HG03175 (cell line): ENCODE results near the gene ACP7.
"Not testable (repeated sequence)": the region's sequence is repeated elsewhere in the genome, so short reads cannot be mapped to it uniquely, and the experiment has no call there.

Experiments used
- ATAC-seq: cut with Tn5 transposase; IDR thresholded peaks from one replicate; pipeline ENCODE4 v1.9.1; 2021; ENCODE audit warnings: mild to moderate bottlenecking, moderate library complexity; ENCODE audit not compliant: unreplicated experiment

The ACP7 gene

DNA sequence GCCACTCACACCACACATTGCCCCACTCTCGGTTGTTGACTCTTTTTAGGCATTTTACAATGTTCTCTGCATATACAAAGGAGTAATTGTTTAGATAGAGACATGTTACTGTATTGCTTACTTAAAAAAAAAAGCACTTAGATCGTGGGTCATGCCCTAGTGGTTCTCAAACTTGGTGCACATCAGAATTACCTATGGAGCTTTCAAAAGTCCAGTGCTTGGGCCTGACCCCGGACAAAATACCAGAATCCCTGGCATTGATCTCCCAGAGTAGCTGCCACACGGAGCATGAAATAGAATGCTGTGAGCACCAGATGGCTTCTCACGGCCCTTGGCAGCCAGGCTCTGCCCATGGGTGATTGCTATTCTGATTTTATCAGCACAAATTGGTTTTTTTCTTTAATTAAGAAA, 20.0 kb downstream of the ACP7 start:
- no peak for ATAC-seq

DNA sequence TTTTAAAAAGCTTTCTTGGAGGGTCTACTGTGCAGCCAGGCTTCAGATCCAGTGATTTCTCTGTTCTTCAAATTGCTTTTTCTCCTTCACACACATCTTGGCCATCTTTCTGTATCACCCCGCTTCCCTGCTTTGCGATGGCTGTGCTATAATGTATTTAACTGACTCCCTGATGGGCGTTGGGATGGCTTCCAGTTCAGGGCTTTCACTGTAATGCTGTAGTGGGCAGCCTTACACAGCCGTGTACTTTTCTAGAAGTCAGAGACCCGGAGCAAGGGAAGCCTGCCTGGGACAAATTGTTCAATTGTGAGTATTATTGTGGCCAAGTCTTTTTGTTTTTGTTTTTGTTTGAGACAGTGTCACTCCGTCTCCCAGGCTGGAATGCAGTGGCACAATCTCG, 22.0 kb downstream of the ACP7 start:
- no peak for ATAC-seq

DNA sequence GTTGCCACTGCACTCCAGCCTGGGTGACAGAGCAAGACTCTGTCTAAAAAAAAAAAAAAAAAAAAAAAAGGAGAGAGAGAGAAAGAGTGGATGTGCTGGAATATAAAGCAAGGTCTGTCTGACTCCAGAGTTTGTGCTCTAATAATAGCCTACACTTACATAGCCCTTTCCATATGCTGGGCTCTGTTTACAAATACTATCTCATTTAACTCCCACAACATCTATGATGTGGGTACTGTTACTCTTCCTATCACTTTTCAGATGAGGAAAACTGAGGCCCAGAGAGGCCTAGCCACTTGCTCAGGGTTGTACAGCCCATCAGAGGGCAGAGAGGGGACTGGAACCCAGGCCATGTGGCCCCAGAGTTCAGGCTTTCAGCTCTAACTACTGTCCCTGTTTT, 25.5 kb downstream of the ACP7 start:
- no peak for ATAC-seq

DNA sequence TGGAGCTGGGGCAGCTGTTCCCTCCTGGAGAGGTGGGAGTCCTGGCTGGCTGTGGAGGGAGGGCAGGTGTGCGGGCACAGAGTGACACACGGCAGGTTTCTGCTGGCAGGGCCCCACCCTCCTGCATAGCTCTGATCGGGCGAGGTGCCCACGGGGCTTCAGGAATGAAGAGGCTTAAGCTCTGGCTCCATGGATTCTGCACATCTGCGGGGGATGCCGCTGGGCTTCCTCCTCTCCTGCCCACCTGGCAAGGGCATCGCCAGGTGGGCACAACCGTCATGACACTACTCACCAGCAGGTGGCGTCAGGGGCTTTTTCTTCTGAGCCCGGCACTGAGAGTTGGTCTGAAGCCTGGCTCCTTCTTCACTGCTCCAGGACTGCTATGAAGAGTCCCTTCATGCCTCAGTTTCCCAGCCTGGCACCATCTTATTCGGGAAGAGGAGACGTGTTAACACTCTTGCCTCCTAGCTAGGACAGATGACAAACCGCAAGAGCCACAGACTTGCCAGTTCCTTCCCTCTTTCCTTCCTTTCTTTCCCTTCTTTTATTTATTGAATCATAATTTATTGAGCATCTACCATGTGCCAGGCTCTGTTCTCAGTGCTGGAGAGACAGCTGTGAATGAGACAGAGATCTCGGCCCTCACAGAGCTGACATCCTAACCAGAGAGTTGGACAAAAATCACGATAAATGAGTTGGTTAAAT, 26.2 kb downstream of the ACP7 start:
- ATAC-seq, result no peak

DNA sequence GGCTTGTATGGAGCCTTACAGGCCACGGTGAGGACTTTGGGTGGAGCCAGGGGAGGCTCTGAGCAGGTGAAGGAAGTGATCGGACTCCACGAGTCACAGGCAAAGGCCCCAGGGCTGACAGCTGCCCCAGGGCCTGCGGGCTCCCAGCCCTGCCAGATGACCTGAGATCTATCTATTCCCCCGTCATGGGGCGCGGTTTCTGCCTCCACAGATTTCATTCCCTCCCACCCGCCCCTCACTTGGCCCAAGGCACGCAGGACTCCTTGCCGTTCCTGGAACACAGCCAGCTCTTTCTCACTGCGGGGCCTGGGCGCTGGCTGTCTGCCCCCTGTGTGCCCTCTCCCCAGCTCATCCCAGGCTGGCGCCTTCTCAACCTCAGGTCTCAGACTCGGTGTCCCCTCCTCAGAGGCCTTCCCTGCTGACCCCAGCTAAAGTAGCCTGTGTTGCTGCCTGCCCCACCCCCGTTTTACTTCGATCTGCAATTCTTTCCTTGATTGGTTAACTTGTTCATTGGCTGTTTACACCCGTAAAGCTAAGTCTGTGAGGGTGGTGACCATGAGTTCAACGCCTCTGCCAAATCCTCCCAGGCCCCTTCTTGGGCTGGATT, 27.5 kb downstream of the ACP7 start:
- ATAC-seq, result no peak

DNA sequence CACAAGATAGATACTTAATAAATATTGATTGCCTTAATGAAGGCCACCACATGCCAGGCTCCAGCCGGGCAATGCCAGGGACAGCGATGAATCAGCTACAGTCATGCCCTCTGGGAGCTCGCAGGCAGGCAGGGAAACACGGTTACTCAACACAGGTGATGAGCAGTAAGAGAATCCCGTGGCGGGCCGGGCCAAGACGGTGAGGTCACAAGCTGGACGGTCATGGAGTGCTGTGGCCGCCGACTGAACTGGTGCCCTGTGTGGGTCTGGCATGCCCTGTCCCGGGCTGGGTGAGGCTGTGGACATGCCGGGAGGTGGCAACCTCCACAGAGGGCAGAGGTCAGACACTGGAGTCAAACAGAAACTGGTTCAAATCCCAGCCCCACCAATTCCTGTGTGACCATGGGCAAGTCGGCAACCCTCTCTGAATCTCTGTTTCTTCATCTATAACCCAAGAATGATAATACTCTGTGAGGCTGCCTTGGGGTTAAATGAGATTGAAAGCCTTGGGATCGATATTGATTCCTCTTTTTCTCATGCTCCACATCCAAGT, 28.2 kb downstream of the ACP7 start:
- no peak for ATAC-seq

DNA sequence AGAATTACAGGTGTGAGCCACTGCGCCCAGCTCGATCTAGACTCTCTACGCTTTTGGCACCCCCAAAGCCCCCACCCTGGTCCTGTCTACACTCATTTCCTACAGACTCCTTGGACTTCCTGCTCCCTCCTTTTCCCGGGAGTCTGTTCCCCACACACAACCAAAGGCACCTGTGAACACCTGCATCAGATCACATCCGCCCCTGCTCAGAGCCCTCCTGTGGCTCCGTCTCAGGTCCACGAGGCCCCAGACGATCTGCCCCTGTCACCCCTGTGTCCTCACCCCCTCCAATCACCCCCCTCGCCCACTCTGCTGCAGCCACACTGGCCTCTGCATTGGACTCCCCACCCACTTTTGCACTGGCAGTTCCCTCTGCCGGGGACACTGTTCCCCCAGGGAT, 29.0 kb downstream of the ACP7 start:
- ATAC-seq, result no peak

DNA sequence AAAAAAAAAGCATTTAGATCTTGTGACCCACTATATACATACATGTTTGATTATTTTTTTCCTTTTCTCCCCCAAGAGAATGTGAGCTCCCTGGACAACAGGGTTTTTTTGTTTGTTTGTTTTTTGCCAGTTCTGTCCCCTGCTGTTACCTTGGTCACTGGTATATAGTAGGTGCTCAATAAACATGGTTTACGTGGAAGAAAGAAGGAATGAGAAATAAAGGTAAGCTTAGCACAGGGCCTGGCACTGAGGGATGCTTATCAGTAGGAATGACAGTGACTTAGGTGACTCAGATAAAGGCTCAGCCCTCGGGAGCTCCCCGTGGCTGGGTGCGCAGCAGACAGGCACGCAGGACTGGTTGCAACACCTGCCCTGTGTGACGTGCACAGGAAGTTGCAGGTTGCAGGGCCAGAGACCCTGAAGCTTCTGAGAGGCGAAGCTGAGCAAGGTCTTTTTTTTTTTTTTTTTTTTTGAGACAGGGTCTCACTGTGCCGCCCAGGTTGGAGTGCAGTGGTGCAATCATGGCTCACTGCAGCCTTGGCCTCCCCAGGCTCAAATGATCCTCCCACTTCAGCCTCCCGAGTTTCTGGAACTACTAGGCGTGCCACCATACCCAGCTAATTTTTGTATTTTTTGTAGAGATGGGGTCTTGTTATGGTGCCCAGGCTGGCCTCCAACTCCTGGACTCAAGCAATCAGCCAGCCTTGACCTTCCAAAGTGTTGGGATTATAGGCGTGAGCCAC, 31.1 kb downstream of the ACP7 start:
- ATAC-seq, result no peak

DNA sequence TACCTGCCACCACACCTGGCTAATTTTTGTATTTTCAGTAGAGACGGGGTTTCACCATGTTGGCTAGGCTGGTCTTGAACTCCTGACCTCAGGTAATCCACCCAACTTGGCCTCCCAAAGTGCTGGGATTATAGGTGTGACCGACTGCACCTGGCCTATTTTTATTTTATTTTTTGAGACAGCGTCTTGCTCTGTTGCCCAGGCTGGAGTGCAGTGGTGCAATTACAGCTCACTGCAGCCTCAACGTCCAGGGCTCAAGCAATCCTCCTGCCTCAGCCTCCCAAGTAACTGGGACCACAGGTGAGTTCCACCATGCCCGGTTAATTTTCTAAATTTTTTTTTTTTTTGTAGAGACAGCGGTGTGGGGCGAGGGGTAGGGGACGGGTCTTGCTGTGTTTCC, 32.9 kb downstream of the ACP7 start:
- ATAC-seq, result not testable (repeated sequence)

DNA sequence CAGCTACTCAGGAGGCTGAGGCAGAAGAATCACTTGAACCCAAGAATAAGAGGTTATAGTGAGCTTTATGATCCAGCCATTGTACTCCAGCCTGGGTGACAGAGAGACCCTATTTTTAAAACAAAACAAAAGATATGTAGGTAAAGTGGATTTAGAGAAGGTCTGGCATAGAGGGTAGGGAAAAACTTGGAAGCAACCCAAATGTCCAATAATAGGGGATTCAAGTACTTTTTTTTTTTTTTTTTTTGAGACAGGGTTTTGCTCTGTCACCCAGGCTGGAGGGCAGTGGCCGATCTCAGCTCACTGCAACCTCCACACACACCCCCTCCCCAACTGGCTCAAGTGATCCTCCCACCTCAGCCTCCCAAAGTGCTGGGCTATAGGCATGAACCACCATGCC, 35.7 kb downstream of the ACP7 start:
- ATAC-seq, result no peak

DNA sequence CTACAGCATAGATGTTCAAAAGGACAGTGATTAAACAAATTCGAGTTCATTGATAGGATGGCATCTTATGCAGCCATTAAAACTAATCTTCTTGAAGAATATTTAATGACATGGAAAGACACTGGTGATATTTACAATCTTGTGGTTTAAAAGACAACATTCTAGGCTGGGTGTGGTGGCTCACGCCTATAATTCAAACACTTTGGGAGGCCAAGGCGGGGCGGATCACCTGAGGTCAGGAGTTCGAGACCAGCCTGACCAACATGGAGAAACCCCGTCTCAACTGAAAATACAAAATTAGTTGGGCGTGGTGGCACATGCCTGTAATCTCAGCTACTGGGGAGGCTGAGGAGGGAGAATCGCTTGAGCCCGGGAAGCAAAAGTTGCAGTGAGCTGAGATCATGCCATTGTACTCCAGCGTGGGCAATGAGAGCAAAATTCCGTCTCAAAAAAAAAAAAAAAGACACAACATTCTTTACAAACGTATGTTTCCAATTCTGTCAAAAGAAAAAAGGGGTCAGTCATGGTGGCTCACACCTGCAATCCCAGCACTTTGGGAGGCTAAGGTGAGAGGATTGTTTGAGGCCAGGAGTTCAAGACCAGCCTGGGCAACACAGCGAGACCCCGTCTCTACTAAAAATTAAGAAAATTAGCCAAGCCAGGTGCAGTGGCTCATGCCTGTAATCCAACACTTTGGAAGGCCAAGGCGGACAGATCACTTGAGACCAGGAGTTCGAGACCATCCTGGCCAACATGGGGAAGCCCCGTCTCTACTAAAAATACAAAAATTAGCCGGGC, 39.0 kb downstream of the ACP7 start:
- no peak for ATAC-seq

DNA sequence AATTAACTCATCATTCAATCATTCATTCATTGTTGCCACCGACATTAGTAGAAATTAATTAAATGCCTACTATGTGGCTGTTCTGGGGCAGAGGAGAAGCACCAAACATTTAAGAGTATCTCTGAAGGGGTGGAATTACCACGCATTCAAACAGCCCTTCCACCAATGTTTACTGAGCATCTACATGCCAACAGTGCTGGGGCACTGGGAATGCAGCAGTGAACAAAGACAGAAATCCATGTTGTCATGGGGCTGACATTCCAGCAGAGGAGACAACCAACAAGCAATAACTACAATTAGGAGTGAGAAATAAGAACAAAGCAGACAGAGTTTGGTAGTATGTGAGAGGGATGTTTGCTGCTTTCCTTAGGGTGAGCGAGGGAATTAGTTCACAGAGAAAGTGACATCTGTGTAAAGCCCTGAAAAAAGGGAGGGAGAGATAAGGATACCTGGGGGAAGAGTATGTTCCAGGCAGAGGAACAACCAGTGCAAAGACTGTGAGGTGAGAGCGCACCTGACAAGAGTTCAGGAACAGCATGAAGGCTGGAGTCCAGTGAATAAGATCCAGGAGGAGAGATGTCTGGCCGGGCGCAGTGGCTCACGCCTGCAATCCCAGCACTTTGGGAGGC, 40.1 kb downstream of the ACP7 start:
- ATAC-seq, result no peak

DNA sequence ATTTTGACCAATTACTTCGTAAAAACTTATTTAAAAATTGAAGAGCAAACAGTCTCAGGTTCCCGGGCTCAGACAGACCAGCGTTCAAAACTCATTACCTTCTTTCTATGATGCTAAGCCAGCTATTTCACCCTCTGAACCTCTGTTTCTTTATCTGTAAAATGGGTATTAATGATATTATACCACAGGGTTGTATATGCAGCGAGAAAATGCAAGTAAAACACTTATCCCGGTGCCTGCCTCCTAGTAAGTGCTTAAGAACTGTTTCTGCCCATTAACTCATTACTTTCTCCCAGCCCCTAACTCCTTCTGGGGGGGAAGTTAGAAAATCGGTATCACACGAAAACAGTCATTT, 41.0 kb downstream of the ACP7 start:
- no peak for ATAC-seq

DNA sequence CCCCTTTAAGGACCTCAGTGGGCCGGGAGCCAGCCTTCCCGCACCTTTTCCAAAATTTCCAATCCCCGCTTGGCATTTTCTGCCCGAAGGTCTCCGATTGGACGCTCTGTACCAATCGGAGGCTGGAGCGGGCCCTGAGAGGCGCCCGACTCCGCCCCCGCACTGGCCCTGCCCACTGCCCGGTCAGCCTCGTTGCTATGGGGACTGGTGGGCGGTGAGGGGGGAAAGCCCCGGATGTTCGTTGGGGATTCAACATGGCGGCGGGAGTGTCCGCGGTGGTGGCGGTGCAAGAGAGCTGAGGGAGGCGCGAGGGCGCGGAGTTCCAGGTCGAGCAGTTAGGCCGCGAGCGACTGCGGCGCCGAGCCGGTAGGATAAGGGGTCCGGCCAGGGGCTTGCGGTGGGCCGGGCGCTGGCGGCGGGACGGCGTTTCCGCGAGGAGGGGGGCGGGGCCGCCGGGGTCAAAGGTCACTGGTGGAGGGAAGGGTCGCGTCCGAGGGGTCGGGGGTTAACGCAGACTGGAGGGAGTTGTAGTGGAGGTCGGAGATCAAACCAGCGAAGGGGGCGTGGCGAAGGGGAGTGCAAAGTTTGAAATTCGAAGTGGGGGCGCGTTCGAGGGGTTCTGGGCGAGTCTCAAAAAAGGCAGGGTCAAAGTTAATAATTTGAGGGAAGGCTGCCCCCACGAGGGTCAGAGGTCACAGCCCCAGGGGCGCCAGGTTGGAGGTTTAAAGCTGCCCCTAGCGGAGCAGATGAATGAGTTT, 41.6 kb downstream of the ACP7 start, which contains the start of gene PAK4:
PAK4 (plus strand) TSS at position 233 of the 758 bp plus-strand sequence. CDS start 43,768 bp downstream, outside the sequence.
- peak; percentile 91 for ATAC-seq

DNA sequence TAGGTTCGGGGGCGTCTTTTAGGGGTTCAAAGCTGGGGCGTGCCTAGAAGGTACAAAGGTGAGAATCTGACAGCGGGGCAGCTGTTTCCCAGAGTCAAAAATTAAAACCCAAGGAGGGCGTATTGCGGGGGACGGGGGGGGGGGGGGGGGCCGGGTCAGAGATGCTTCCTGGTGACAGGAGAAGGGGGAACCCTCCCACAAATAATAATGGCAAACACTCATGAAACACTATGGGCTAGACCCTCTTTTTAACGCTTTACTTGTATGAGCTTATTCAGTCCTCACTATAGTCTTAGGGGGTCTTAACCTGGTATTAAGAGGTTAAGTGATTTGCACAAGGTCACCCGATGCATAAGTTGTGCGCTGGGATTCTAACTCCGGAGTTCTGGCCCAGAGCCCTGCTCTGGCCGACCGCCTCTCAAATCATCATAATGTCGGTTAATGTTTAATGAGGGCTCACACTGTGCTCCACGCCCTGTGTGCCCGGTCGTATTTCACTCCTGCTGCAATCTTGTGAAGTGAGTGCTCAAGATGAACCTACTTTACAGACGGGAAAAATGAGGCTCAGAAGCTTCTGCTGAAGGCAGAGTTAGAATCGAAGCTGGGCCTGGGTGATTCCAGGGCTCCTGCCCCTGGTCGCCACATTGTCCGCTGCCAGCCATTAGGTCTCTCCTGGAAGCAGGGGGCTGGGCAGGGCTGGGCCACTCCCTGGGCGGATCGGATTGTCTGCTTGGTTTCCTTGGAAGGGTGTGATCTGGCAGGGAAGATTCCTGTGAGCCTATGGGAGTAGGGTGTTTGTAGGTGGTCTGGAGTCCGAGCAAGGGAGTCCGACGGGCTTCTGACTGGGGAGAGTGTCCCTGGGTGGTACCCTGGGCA, 42.4 kb downstream of the ACP7 start:
- ATAC-seq, result no peak

DNA sequence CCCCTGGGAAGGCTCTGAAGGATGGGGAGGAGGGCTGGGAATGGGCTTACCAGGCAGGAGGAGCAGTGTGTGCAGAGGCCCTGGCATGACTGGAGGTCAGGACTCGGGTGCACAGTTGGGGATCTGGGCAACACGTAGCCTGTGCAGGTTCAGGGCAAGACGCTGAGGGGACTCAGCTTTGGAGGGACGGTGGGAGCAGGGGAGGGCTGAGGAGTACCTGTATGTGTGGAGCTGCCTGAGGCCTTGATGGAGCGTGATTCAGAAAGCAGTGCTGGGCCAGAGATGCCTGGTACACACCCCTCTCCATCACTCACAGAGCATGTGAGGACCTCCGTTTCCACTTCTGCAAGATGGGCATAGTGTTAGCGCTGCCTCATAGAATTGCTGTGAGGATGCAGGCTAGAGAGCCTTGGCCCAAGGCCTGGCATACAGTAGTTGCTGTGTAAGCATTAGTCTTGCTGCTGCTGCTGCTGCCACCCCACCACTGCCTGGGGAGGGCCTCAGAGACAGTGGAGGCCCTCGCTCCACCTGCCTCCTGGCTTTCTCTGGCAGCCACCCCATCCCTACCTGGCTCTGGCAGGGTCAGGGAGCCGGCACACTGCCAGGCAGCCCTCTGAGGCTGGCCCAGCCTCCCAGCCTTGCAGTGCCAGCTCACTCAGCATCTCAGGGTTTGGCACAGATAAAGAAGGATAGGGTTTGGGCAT, 43.8 kb downstream of the ACP7 start:
- no peak for ATAC-seq

DNA sequence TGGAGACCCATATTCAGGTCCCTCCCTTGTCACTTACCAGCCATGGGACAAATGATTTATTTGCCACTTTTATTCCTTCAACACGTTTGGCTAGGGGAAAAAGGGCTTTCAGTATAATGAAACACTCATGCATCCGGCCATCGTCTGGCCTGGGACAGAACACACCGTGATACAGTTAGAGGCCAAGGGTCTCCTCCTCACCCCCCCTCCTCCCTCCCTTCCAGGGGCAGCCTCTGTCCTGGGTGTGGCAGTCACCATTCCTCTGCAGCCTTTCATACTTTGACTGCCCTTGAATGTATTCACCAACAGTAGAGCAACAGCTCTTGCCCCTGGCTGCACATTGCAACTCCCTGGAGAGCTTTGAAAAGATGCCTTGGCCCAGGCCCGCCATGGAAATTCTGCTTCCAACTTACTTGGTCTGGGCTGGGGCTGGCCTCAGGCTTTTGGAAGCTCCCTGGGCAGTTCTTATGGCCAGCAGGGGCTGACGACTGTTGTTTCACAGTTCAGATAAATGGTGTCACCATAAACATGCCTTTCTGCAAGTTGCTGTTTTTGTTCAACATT, 44.4 kb downstream of the ACP7 start:
- ATAC-seq, result no peak

DNA sequence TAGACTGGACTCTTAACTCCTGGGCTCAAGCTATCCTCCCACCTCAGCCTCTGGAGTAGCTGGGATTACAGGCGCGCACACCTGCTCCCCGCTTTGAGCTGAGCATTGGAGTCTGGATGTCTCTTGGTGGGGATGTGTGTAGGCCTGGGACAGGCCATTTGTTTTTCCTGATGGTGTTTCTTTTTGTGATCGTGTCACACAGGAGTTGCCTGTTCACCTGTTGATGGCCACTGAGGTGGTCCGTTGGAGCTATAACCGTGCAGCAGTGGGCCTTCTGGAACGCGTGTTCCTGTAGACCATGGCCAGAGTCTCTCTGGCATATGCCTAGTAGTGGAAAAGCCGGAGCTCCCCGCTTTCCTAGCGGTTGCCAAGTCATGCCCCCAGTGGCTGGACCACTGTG, 44.9 kb downstream of the ACP7 start:
- ATAC-seq, result no peak
